22Rv1 (cell line): ENCODE data around the gene RICTOR.

Experiments
- ZFX ChIP-seq: fragments of 450-650 bp; IDR thresholded peaks from 2 replicates; pipeline ENCODE4 v1.6.1; 2017; ENCODE audit warnings: antibody characterized with exemption, borderline replicate concordance
- TF ChIP-seq, protein P1 (sequence below): fragments of 450-650 bp; IDR thresholded peaks from 2 replicates; pipeline ENCODE4 v1.5.1; 2017; ENCODE audit warnings: mild to moderate bottlenecking

DNA sequence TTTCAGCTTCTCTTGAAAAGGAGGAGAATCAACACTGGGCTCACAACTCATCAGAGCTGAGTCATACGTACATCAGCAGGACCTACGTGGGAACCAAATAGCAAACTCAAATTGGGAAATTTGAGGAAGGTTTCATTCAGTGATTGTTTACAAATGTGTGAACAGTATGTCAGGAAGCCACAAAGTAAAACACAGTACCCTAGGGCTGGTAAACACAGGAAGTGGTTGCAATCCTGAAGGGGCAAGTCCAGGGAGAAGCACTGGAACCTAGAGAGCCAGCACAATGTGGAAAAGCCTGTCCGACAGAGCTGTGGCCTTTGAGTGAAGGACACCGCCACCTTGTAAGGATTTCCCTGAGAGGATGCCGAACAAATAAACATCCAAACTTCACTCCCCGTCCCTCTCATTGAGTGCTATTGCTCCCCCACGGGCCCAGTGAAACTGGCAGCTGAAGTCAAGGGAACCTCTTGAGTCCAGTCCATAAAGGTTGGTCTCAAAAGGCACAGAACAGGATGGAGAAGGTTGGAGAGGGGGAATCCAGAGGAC lies 26.7 kb upstream of the RICTOR start:
- TF ChIP-seq, protein P1, sequence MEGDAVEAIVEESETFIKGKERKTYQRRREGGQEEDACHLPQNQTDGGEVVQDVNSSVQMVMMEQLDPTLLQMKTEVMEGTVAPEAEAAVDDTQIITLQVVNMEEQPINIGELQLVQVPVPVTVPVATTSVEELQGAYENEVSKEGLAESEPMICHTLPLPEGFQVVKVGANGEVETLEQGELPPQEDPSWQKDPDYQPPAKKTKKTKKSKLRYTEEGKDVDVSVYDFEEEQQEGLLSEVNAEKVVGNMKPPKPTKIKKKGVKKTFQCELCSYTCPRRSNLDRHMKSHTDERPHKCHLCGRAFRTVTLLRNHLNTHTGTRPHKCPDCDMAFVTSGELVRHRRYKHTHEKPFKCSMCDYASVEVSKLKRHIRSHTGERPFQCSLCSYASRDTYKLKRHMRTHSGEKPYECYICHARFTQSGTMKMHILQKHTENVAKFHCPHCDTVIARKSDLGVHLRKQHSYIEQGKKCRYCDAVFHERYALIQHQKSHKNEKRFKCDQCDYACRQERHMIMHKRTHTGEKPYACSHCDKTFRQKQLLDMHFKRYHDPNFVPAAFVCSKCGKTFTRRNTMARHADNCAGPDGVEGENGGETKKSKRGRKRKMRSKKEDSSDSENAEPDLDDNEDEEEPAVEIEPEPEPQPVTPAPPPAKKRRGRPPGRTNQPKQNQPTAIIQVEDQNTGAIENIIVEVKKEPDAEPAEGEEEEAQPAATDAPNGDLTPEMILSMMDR = no peak
- TF ChIP-seq ZFX = no peak
